Measurements from ENCODE around the gene CLDN8. TPM values are rescaled to one million over a fixed set of nuclear protein-coding genes. Genes with fewer than 3 reads are reported as not detected.

The CLDN8 gene
- total RNA-seq, 4 donors from 2014 or later: 1.9 to 7.7 (median 3.6) TPM

DNA sequence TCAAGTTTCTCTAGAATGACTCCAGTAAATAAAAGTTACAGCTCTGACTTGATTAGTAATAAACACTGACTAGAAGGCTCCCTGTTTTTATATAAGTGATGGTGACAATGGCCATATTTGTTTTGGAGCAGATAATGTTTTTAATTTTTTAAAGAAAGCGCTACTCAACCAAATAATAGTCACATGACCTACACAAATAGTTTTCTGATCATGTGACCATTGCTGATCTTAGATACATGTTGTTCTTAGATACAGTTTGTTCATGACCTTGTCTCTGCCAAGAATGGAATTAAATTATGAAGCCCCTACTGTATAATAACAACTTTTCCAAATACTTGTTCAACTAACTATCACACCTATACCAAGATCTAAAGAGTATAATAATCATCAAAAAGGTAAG is 22.3 kb upstream of the CLDN8 start:
- no peak overlapping the region for H3K27ac ChIP-seq
- no peaks in the 10 kb centered on the region for H3K9me3 ChIP-seq
- intact Hi-C loops (cut with DNase I): no loop called here
- DNase-seq: no peak
- WGBS, 2 donors: 80 to 81% methylated on average over 1 of the region's 1 CpG
- no peaks in the 10 kb centered on the region for H3K36me3 ChIP-seq
- peaks cover 0 to 2% (median 0%) of the 10 kb centered on the region in 4 donors for H3K27me3 ChIP-seq
- H3K4me3 ChIP-seq: no peak overlapping the region
- TF ChIP-seq, protein P1, sequence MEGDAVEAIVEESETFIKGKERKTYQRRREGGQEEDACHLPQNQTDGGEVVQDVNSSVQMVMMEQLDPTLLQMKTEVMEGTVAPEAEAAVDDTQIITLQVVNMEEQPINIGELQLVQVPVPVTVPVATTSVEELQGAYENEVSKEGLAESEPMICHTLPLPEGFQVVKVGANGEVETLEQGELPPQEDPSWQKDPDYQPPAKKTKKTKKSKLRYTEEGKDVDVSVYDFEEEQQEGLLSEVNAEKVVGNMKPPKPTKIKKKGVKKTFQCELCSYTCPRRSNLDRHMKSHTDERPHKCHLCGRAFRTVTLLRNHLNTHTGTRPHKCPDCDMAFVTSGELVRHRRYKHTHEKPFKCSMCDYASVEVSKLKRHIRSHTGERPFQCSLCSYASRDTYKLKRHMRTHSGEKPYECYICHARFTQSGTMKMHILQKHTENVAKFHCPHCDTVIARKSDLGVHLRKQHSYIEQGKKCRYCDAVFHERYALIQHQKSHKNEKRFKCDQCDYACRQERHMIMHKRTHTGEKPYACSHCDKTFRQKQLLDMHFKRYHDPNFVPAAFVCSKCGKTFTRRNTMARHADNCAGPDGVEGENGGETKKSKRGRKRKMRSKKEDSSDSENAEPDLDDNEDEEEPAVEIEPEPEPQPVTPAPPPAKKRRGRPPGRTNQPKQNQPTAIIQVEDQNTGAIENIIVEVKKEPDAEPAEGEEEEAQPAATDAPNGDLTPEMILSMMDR (IDR thresholded peaks at IDR 0.05): no peak
- no peak for TF ChIP-seq POLR2A (IDR thresholded peaks at IDR 0.05)
- peaks cover 0 to 12% (median 0%) of the 10 kb centered on the region in 3 donors for H3K4me1 ChIP-seq

DNA sequence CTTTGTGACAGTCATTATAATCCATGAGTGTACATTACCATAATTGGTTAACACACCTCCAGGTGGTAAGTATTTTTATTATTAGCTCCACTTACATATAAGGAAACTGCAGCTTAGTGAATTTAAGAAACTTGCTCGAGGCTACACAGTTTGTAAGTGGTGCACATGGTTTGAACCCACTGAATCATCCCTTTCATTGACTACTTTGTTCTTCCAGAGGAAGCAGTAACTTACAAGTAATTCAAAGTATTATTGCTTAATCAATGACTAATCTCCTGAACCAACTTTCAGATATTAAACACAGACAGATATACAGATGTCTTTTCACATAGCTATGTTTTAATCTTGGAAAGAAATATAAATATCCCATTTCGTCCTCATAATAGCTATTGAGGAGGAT is 18.7 kb upstream of the CLDN8 start:
- no peak overlapping the region for H3K4me3 ChIP-seq
- no peak overlapping the region for H3K27ac ChIP-seq
- TF ChIP-seq, protein P1 (IDR thresholded peaks at IDR 0.05): no peak
- no peak for TF ChIP-seq POLR2A (IDR thresholded peaks at IDR 0.05)
- intact Hi-C loops (cut with DNase I): no loop called here
- peaks cover 0 to 5% (median 0%) of the 10 kb centered on the region in 4 donors for H3K27me3 ChIP-seq
- H3K9me3 ChIP-seq: no peaks in the 10 kb centered on the region
- H3K36me3 ChIP-seq: no peaks in the 10 kb centered on the region
- WGBS, 2 donors: 18% methylated on average over 2 of the region's 2 CpGs
- no peak for DNase-seq
- H3K4me1 ChIP-seq: peaks cover 0 to 12% (median 0%) of the 10 kb centered on the region in 3 donors

- H3K27ac ChIP-seq: no peak overlapping the region
- peaks cover 0 to 12% (median 0%) of the 10 kb centered on the region in 3 donors for H3K4me1 ChIP-seq
- H3K36me3 ChIP-seq: no peaks in the 10 kb centered on the region
- 64 to 74% methylated on average over 3 of the region's 3 CpGs for WGBS, 2 donors
- DNase-seq: no peak
- intact Hi-C loops (cut with DNase I): no loop called here
- peaks cover 0 to 5% (median 0%) of the 10 kb centered on the region in 4 donors for H3K27me3 ChIP-seq
- no peaks in the 10 kb centered on the region for H3K9me3 ChIP-seq
- H3K4me3 ChIP-seq: no peak overlapping the region
- no peak for TF ChIP-seq POLR2A (IDR thresholded peaks at IDR 0.05)
- TF ChIP-seq, protein P1 (IDR thresholded peaks at IDR 0.05): no peak
Observed at GRCh38 chr21:30234050-30234449, 18.2 kb upstream of the CLDN8 start.

DNA sequence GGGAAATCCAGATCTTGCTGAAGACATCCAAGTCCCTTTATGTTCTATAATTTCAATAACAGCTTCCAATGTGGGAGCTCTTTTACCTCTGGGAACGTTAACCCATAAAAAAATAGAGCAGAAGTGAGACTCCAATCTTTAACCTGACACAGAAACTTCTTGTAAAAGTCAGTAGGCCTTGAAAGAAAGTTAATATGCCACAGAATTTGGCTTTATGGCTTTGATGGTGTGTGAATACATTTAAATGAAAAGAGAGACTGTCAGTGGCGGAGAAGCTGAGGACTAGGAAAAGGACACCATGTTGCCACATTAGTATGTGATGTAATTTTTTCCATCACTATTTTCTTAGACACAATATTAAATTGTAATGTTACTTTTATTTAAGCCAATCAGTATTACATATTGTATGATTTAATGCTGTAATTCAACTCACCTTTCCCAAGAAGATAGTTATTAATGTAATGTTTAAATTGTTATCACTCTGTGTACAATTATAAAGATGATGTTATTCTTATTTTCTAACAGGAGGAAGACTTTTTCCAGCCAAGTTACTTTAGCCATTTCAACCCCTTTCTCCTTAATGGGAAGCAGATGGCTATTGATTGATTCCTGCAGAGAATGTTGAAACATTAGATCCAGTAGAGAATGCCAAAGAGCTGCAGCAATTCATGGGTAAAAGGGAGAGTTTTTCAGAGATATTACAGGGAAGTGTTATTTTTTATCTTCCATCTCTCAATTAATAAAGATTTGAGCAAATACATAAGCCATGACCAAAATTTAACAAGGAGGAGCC is 17.5 kb upstream of the CLDN8 start:
- Histone ChIP-seq H3K27ac (no peak overlapping the region), H3K4me1 (peaks cover 0 to 15% (median 2%) of the 10 kb centered on the region in 3 donors), H3K27me3 (peaks cover 0 to 5% (median 0%) of the 10 kb centered on the region in 4 donors), H3K36me3 (no peaks in the 10 kb centered on the region), H3K4me3 (no peak overlapping the region), H3K9me3 (no peaks in the 10 kb centered on the region)
- TF ChIP-seq, protein P1 (IDR thresholded peaks at IDR 0.05): no peak
- TF ChIP-seq POLR2A (IDR thresholded peaks at IDR 0.05): no peak
- DNase-seq: no peak
- intact Hi-C loops (cut with DNase I): no loop called here
- WGBS, 2 donors: 65 to 79% methylated on average over 2 of the region's 2 CpGs

DNA sequence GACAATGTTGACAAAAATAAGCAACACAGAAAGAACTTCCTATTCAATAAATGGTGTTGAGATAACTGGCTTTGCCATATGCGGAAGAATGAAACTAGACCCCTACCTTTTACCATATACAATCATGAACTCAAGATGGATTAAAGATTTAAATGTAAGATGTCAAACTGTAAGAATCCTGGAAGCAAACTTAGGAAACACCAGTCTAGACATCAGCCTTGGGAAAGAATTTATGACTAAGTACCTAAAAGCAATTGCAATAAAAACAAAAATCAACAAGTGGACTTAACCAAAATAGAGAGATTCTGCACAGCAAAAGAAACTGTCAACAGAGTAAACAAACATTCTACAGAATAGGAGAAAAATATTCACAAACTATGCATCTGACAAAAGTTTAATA is 16.1 kb upstream of the CLDN8 start:
- no peak overlapping the region for H3K4me3 ChIP-seq
- 91 to 100% methylated on average over 1 of the region's 1 CpG for WGBS, 2 donors
- H3K27ac ChIP-seq: no peak overlapping the region
- no peak for DNase-seq
- TF ChIP-seq POLR2A (IDR thresholded peaks at IDR 0.05): no peak
- TF ChIP-seq, protein P1 (IDR thresholded peaks at IDR 0.05): no peak
- intact Hi-C loops (cut with DNase I): no loop called here
- peaks cover 0 to 5% (median 0%) of the 10 kb centered on the region in 4 donors for H3K27me3 ChIP-seq
- H3K36me3 ChIP-seq: no peaks in the 10 kb centered on the region
- peaks cover 0 to 27% (median 8%) of the 10 kb centered on the region in 3 donors for H3K4me1 ChIP-seq
- no peaks in the 10 kb centered on the region for H3K9me3 ChIP-seq
